Activated gamma-delta T cell treated with Interleukin-2 at 50 U/mL for 16 hours (primary cell): ENCODE results near the gene PDE6A.
A peak's percentile ranks its signal among the peaks of the same experiment; 100 is the strongest.
"Not testable (repeated sequence)": the region's sequence is repeated elsewhere in the genome, so short reads cannot be mapped to it uniquely, and the experiment has no call there.

Experiments
- DNase-seq: peaks from one replicate; pipeline ENCODE4 v3.0.0-alpha.2; 2020

Gene PDE6A

DNA sequence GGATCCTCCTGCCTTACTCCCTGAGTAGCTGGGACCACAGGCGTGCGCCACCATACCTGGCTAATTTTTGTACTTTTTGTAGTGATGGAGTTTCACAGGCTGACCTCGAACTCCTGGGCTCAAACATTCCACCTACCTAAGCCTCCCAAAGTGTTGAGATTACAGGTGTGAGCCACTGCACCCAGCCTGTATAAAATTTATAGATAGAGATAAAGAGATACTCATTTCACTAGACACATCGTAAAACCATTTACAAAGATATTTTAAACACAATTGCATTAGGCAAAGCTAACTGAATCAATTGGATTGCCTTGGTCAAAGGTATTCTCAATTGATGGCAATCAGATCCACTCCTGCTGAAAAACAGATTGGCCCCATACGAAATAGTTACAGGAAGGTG lies 52.0 kb downstream of the PDE6A start:
- no peak for DNase-seq

DNA sequence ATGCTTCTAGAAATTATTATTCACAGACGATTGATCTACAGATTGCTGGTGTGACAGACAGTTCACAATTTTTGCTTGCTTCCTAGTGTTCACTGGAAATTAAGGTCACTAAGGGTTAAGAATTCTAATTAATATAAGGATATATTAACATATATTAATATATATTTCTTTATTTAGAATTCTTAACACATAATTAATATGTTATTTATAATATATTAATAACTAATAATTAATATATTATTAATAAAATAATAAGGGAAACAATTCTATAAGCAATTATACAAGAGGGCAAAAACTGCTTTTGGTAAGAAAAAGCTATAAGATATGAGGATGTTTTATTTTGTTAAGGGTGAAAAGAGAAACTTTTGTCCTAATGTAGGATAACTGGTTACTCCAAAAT lies 56.3 kb downstream of the PDE6A start:
- no peak for DNase-seq

DNA sequence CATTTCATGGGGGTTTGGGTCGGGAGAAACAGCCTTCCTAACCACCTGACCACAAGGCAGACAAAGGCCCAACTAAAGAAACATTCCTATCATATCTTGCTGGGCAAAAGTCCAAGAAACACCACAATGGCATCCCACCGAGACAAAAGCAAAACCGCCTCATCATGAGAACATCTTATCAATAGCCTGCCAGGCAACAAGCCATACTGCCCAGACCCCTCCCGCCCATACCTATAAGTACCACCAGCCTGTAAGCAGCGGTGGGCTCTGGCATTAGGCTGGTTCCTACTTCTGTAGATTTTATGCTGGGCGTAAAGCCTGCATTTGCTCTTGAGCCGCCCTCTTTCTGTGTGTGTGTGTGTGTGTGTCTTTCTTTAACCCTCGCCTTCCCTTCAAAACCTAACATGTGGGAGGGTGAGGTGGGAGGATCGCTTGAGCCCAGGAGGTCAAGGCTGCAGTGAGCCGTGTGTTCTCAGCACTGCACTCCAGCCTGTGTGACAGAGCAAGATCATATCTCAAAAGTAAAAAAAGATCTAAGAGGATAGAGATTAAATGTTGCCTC lies 56.9 kb downstream of the PDE6A start:
- no peak for DNase-seq

DNA sequence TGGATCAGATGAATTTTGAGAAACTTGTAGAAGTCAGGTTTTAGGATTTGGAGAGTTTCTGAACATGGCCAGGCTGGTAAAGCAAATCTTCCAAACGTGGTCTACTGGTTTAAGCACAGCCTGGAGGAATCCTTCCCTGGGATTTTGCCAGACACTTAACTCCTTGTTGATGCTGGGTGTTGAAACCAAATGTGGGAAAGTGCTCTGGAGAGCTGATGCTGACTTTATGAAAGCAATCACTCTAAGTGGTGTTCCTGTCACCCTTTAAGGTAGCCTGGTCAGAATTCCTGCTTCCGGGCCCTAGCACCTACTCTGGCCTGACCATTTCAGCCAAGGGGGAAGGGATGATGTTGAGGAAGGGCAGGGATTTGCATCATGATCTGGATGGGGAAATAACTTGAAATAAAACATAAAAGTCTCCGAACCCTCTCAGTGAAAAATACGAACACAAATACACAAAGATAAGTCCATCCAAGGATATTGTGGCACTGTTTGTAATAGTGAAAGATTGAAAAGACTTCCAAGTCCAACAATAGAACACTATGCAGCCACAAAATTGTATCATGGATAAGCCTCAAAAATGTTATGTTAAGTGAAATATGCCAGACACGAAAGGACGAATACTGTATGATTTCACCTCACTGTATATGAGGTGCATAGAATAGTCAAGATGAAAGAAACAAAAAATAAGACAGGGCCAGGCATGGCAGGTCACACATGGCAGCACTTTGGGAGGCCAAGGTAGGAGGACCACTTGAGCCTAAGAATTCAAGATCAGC lies 57.7 kb downstream of the PDE6A start:
- no peak for DNase-seq

DNA sequence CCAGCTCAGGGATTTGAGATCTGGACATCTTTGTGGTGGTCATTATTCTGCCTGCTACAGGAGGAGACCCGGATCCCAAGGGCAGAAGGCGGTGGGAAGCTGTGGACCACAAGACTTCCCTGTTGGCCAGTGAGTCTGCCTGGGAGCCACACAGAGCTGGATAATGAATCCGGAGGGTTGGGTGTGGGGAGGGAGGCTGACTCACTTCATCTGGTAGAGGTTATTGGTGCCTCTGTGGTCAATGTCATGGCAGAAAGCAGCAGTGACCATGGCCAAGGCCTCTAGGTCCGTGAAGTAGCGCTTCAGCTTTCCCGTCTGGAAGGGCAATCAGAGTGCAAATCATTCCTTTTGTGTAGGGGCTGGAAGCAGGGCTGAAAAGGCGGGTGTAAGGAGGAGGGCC lies 58.5 kb downstream of the PDE6A start:
- DNase-seq: no peak

DNA sequence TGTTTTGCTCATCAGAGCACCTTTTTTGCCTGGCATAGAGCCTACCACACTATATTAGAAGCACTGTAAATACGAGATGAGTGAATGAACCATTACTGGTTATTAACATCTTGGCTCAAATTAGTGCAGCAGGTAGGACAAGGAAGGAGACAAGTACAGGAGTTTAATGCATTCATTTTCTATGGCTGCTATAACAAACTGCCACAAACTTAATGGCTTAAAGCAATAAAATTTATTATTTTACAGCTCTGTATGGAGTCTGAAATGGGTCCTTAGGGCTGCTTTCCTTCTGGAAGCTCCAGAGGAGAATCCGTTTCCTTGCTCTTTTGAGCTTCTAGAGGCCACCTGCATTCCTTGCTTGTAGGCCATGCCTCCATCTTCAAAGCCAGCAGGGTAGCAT lies 59.1 kb downstream of the PDE6A start:
- no peak for DNase-seq

DNA sequence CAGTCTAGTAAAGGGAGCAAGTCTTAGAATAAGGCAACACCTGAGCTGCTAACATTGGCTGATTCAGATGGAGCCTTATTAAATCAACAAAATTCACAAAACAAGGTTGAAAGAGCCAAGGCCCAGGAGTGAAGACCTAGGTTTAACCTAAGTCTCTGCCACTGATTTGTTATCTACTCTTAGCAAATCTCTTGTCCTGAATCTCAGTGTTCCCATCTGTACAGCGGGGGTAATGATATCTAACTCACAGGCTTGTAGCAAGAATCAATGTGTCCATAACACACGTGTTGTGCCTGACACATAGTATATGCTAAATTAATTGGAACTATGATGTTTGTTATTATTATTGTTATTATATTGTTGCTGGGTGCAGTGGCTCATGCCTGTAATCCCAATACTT lies 61.0 kb downstream of the PDE6A start:
- DNase-seq: no peak

DNA sequence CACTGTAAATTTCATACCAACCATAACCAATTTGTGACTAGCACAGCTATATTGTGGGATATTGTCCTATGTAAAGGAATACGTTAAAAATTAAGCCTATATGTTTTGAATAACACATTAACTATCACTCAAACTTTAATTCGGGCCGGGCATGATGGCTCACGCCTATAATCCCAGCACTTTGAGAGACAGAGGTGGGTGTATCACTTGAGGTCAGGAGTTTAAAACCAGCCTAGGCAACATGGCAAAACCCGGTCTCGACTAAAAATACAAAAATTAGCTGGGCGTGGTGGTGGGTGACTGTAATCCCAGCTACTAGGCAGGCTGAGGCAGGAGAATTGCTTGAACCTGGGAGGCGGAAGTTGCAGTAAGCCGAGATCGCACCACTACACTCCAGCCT lies 62.0 kb downstream of the PDE6A start:
- not testable (repeated sequence) for DNase-seq

DNA sequence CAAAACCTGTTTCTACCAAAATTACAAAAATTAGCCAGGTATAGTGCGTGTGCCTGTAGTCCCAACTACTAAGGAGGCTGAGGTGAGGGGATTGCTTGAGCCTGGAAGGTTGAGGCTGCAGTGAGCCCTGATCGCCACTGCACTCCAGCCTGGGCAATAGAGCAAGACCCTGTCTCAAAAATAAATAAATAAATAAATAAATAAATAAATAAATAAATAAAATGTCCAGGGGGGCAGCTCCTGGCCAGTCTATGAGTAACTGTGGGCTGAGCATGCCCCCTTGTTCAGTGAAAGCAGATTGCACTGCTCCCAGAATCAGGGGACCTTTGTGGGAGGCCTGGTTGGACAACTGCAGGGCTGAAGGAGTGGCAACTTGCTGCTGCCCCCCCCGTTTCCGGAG lies 62.7 kb downstream of the PDE6A start:
- DNase-seq: no peak

DNA sequence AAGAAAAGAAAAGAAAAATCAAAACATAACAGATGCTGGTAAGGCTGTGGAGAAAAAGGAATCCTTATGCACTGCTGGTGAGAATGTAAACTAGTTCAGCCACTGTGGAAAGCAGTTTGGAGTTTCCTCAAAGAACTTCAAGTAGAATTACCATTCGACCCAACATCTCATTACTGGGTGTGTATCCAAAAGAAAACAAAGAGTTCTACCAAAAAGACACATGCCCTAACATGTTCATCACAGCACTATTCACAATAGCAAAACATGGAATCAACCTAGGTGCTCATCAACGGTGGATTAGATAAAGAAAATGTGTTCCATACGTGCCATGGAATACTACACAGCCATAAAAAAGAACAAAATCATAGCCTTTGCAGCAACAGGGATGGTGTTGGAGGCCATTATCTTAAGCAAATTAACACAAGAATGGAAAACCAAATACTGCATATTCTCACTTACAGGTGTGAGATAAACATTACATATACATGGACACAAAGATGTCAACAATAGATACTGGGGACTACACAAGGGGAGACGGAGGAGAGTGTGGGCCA lies 63.4 kb downstream of the PDE6A start:
- DNase-seq: no peak

DNA sequence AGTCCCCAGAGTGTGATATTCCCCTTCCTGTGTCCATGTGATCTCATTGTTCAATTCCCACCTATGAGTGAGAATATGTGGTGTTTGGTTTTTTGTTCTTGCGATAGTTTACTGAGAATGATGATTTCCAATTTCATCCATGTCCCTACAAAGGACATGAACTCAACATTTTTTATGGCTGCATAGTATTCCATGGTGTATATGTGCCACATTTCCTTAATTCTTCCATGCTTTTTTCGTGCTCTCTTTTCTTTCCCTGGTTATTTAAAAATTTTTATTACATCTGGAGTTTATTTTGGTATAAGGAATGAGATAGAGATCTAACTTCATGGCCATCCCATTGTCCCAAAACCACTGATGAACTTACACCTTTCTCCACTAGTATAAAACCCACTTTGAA lies 65.0 kb downstream of the PDE6A start:
- DNase-seq: not testable (repeated sequence)

DNA sequence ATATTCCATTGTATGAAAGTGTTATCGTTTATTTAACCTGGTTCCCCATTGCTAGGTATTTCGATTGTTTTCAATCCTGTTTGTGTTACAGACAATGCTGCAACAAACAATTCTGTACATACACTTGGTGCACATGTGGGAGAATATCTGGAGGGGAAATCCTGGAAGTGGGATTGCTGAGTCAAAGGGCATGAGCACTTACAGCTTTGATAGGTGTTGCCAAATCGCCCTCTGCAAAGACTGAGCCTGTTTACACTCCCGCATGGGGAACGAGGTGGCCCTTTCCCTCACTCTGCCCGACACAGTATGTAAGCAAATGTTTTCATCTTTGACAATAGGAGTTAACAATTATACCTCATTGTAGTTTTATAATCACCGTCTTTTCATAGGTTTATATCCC lies 66.2 kb downstream of the PDE6A start:
- no peak for DNase-seq

DNA sequence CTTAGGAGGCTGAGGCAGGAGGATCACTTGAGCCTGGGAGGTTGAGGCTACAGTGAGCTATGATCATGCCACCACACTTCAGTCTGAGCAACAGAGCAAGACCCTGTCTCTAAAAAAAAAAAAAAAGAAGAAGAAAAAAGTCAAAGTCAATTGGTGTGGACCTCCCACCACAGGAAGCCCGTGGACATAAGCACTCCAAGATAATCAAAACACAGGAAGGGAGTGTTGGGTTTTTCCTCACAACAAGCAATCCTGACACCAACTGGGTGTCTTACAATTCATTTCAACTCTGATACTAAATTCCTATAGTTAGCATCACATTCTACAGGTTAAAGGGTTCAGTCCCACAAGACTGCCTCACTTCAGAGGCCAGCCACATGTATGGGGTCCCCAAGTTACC lies 70.7 kb downstream of the PDE6A start:
- DNase-seq: no peak

DNA sequence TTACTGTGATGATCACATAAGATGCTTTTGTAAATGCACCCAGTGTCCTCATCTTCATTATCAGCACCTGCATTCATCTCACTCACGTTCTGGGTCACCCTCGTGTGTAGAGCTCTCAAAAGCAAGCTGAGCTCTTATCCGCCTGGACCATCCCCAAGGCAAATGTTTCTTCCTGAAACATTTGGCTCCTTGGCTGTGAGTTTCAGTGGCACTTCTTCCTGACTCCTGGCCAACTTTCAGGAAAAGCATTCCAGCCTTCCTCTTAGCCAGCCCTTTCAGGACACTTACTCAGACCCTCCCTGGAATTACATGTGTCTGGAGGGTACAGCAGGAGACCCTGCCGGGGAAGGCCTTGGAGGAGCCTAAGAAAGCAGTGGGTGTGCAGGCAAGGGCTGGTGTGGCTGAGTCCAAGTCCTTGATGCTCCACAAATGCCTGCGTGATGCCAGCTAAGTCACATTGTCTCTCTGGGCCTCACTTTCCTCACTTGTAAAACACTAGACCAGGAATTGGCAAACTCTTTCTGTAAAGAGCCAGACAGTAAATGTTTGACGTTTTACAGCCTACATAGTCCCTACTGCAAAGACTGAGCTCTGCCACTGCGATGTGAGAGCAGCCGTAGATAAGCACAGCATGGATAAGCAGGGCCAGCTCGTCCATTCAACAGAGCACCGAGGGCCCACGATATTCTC lies 72.1 kb downstream of the PDE6A start:
- no peak for DNase-seq

DNA sequence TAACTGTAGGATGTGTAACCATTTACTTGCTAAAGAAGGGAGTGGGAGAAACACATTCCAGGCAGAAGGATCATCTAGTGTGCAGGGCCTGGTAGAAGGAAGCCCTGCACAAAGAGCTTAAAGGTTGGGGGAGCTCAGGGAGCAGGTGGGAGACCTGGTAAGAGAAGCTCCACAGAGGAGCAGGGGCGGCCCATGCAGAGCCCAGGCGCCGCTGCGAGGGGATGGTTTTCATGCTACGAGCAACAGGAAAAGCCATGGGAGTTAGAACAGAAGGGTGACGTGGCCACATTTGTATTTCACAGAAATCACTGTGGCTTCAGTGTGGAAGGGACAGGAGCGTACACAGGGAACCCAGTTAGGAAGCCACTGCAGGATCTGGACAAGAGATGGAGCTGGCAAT lies 73.1 kb downstream of the PDE6A start:
- no peak for DNase-seq

DNA sequence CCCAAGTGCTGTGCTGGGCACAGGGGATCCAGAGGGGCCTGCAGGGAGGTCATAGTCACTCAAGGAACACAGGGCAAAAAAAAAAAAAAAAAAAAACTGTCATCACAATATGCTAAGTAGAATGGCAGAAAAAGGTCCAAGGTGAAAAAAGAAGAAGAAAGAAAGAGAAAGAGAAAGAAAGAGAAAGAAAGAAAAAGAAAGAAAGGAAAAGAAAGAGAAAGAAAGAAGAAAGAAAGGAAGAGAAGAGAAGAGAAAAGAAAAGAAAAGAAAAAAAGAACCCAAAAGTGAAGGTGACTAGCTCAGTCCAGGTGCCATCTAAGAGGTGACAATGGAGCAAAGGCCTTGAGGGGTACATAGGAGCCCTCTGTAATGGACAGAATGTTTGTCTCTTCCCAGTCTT lies 73.9 kb downstream of the PDE6A start:
- DNase-seq: no peak

DNA sequence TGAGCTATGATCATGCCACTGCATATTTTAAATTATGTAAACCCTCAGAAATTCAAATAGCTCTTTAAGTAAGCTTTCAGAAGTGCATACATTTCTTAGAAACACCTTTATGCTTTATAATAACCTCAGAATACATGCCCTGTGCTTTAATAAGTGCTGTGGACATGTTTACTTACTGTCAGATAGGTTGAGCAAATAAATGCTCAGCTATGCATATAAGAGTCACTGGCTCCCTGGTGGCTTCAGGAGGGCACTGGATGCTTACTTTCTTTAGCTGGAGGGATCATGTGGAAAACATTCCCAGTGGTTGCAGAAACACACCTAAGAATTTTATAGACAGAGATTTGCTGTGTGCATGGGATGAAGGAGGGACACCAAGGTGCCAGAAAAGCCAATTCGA lies 74.4 kb downstream of the PDE6A start:
- DNase-seq: no peak

DNA sequence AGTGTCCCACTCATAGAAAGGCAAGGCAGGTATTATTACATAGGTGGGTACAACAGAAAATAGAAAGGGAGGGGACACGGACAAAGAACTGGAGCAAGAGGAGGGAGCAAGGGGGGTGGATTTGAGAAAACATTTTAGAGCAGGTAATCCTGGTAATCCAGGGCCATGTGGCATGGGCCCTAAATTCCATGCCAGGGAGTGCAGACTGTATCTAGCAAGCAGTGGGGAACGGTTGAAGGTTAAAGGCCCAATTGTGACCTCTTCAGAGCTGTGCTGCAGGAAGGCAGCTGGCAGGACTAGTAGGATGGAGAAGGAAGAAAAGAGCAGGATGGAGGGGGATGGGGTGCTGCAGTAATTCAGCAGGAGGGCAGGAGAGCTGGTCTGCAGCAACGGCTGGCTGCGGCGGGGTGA lies 75.2 kb downstream of the PDE6A start:
- DNase-seq: no peak

DNA sequence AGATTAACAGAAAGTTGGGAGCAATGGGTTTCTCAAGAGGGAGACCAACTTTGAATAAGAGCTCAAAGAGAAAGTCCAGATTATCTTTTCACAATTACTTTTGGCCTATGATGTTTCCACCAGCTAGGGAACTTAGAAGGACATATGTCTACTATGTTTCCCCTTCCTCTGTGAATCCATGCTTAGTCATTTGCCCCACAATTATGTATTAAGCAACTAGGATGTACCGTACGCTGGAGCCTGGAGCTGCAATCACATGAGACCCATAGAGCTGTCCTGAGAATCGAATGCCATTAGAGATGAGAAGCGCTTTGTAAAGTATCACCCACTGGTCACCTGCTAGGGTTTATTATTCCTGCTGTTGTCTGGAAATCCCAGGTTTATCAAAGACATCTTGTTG lies 78.8 kb downstream of the PDE6A start:
- DNase-seq: no peak

DNA sequence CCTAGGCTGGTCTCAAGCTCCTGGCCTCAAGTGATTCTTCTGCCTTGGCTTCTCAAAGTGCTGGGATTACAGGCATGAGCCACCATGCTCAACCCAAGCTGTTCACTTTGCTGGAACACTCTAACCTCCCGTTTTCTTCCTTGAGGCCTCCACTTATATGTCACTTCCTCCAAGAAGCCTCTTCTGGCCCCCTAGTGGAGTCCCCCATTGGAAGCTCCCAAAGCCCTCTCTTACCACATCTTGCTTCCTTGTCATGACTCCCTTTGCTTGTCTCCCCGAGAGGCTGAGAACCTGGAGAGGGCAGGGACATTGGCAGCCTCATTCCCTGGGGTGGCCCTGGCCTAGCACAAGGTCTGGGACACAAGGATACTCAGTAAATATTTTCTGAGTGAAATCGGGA lies 80.8 kb downstream of the PDE6A start:
- no peak for DNase-seq

DNA sequence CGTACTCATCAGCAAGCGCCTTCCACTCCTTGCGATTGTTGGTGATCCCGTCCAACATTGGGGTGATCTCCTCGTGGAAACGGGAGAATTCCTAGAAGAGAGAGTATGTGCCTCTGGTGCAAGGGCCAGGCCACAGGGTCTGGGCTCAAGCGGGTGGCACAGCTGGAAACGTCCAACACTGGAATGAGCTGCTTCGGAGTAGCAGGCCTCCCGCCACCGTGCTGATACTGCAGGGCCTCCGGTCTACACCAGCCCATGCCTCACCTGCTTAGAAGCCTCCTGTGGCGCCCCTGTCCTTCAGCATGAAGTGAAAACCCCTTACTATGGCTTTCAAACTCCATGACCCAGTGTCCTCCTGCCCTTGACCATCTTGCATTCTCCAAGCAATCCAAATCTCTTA lies 81.4 kb downstream of the PDE6A start:
- DNase-seq: no peak

DNA sequence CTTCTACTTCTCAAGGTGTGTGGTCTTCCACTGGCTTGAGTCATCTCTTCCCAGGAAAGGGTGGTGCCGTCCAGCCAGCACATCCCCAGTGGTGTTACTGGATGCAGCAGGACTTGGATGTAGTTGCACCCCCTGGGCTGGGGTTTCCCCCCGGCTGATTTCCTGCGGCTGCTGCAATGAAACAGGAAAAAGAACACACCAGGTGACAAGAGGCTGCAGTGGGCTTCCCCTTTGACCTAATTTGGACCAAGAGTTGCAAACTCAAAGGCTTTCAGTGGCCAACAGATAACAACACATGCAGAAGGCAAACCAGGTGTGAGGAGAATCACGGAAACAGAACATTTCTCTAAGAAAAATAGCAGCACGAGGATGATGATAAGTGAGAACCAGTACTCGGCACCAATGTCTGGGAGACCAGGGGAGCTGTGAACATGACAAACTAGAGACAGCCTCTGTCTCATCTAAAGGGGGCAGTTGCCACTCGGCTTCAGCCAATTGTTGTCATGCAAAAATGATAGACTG lies 83.7 kb downstream of the PDE6A start:
- peak; percentile 12 for DNase-seq

DNA sequence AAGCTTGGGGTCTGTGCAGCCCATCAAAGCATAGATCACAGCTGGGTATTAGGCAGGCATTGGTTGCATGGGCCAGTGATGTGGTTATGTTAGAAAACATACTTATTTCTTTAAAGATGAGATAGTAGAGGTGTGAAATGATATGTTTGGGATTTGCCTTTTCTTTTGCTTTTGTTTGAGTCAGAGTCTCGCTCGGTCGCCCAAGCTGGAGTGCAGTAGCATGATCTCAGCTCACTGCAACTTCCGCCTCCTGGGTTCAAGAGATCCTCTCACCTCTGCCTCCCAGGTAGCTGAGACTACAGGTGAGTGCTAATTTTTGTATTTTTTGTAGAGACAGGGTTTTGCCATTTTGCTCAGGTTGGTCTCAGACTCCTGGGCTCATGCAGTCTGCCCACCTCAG lies 84.8 kb downstream of the PDE6A start:
- no peak for DNase-seq

DNA sequence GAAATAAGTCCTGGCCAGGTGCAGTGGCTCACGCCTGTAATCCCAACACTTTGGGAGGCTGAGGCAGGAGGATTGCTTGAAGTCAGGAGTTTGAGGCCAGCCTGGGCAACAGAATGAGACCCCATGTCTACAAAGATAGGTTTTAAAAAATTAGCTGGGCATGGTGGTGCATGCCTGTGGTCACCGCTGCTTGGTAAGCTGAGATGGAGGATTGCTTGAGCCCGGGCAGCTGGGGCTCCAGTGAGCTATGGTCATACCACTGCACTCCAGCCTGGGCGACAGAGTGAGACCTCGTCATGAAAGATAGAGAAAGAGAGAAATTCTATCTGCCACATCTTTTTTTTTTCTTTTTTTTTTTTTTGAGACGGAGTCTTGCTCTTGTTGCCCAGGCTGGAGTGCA lies 86.1 kb downstream of the PDE6A start:
- not testable (repeated sequence) for DNase-seq
